ENCODE data around the gene FAXDC2. TPM values are rescaled to one million over a fixed set of nuclear protein-coding genes. Genes with fewer than 3 reads are reported as not detected.

FAXDC2 gene
- total RNA-seq, 1 donor from 2014 or later = 2.6 TPM

DNA sequence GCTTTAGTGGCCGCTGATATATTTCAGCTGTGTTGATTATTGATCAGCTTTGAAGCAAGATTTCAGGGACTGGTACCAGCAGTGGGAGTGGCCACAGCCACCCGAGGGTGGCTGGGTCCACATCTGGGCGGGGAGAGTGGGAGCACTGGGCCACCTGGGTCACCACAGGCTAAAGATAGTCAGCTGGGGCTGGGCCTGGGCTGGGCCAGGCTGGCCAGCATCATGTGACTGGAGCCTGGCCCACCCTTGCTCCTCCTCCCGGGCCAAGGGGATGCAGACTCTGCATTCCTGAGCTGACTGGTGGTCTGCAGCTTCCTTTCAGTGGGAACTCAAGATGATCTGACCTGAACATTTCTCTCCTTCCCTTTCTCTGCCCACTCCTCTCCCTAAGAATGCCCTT is 68.1 kb downstream of the FAXDC2 start:
- DNase-seq (ENCODE audit: low read depth) = no peak
- no peak for TF ChIP-seq CTCF (IDR thresholded peaks at IDR 0.05; ENCODE audit: insufficient read depth, low read length, poor library complexity, severe bottlenecking)
- Histone ChIP-seq H3K36me3 (ENCODE audit: control insufficient read depth, insufficient read depth, low read length) (no peaks in the 10 kb centered on the region), H3K27me3 (ENCODE audit: control insufficient read depth, insufficient read depth, low read length) (no peaks in the 10 kb centered on the region), H3K4me3 (ENCODE audit: low read depth, low read length) (no peak overlapping the region)

DNA sequence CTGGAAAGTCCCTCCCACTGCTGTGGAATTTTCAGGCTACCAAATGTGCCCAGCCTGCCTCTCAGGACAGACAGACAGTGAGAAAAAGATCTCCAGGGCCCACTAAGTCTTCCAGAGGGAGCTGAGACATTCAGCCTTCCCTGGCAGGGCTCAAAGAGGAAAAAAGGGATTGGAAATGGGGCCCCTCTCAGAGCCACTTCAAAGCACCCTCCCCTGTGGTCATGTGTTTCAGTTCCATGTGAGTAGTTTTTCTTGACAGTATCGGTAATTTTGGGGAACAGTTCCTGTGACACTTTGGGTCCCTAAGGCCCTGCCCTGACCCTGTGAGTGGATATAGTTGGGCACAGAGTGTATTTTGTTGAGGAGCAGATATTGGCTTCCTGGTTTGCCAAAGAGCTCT is 70.3 kb downstream of the FAXDC2 start:
- no peaks in the 10 kb centered on the region for H3K36me3 ChIP-seq (ENCODE audit: control insufficient read depth, insufficient read depth, low read length)
- no peak overlapping the region for H3K4me3 ChIP-seq (ENCODE audit: low read depth, low read length)
- H3K27me3 ChIP-seq (ENCODE audit: control insufficient read depth, insufficient read depth, low read length) = no peaks in the 10 kb centered on the region
- no peak for DNase-seq (ENCODE audit: low read depth)
- no peak for TF ChIP-seq CTCF (IDR thresholded peaks at IDR 0.05; ENCODE audit: insufficient read depth, low read length, poor library complexity, severe bottlenecking)

GRCh38 chr5:154779105-154779504 is 71.3 kb downstream of the FAXDC2 start:
- no peaks in the 10 kb centered on the region for H3K36me3 ChIP-seq (ENCODE audit: control insufficient read depth, insufficient read depth, low read length)
- DNase-seq (ENCODE audit: low read depth) = peak; percentile 79
- no peaks in the 10 kb centered on the region for H3K27me3 ChIP-seq (ENCODE audit: control insufficient read depth, insufficient read depth, low read length)
- no peak for TF ChIP-seq CTCF (IDR thresholded peaks at IDR 0.05; ENCODE audit: insufficient read depth, low read length, poor library complexity, severe bottlenecking)
- no peak overlapping the region for H3K4me3 ChIP-seq (ENCODE audit: low read depth, low read length)

GRCh38 chr5:154778534-154778933 is 71.9 kb downstream of the FAXDC2 start:
- Histone ChIP-seq H3K36me3 (ENCODE audit: control insufficient read depth, insufficient read depth, low read length) (no peaks in the 10 kb centered on the region), H3K4me3 (ENCODE audit: low read depth, low read length) (no peak overlapping the region)
- no peak for TF ChIP-seq CTCF (IDR thresholded peaks at IDR 0.05; ENCODE audit: insufficient read depth, low read length, poor library complexity, severe bottlenecking)

DNA sequence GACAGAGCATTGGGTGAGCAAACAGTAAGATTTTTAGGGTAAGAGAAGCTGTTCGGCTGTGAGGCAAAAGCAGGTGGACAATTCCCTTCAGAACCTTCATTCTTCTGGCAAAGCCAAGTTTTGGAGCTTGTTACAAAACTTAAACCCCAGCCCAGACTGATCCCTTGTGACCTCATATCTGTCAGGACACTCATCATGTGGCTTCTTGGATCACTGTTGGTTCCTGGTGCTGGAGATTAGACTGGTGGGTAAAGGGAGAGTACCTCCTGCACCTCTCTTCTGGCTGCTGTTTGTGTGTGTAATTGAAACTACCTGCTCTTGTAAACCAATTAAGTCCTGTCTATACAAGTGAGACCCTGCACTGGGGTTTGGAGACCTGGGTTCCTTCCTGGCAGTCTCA is 74.2 kb downstream of the FAXDC2 start:
- no peaks in the 10 kb centered on the region for H3K36me3 ChIP-seq (ENCODE audit: control insufficient read depth, insufficient read depth, low read length)
- DNase-seq (ENCODE audit: low read depth) = no peak
- no peak overlapping the region for H3K4me3 ChIP-seq (ENCODE audit: low read depth, low read length)
- H3K27me3 ChIP-seq (ENCODE audit: control insufficient read depth, insufficient read depth, low read length) = no peaks in the 10 kb centered on the region
- no peak for TF ChIP-seq CTCF (IDR thresholded peaks at IDR 0.05; ENCODE audit: insufficient read depth, low read length, poor library complexity, severe bottlenecking)

More at GRCh38 chr5:154778534-154778933, 71.9 kb downstream of the FAXDC2 start:
- H3K27me3 ChIP-seq (ENCODE audit: control insufficient read depth, insufficient read depth, low read length) = no peaks in the 10 kb centered on the region
- no peak for DNase-seq (ENCODE audit: low read depth)

DNA sequence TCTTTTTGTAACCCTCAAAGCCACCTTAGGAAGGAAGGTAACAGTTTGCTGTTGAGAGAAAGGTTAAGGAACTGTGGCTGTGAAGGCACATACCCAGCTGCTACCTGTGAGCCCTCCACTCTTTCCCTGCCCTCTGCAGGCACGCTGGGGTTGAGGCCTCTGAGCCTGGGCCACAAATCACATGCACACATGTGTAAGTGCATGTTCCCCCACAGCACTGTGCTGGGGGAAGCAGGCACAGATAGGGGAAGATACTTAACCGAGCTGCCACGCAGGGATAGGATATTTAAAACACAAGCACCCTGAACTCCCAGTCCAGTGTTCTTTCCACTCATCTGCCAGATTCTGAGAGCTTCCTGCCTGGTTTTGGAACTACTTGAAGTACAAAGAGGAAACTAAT is 77.1 kb downstream of the FAXDC2 start:
- no peaks in the 10 kb centered on the region for H3K36me3 ChIP-seq (ENCODE audit: control insufficient read depth, insufficient read depth, low read length)
- no peak for TF ChIP-seq CTCF (IDR thresholded peaks at IDR 0.05; ENCODE audit: insufficient read depth, low read length, poor library complexity, severe bottlenecking)
- H3K27me3 ChIP-seq (ENCODE audit: control insufficient read depth, insufficient read depth, low read length) = no peaks in the 10 kb centered on the region
- no peak for DNase-seq (ENCODE audit: low read depth)
- H3K4me3 ChIP-seq (ENCODE audit: low read depth, low read length) = no peak overlapping the region

All from kidney epithelial cell (primary cell).